AG04450 (cell line): Measurements from ENCODE around the gene EFS. TPM values are rescaled to one million over a fixed set of nuclear protein-coding genes. Genes with fewer than 3 reads are reported as not detected.
A peak's percentile ranks its signal among the peaks of the same experiment; 100 is the strongest.

Experiments
- CTCF ChIA-PET: fragments of 300-600, 350-600 bp; formaldehyde crosslinking; extraction: SDS; loops from one replicate; lab custom pipeline; 2022; ENCODE audit warnings: antibody characterized with exemption, inconsistent platforms; lab: Charles Lee
- POLR2A ChIA-PET: fragments of 350-600 bp; formaldehyde crosslinking; extraction: SDS; loops from one replicate; lab custom pipeline; 2021; ENCODE audit warnings: antibody characterized with exemption, inconsistent platforms; lab: Yijun Ruan, JAX
- DNase-seq: peaks from one replicate; pipeline ENCODE4 v3.0.0-alpha.2; 2011; ENCODE audit warnings: low read depth, low spot score
- H3K27ac ChIP-seq: one replicate; pipeline ENCODE4 v1.5.1; 2012; ENCODE audit warnings: low read depth, low read length, control low read depth
- H3K27me3 ChIP-seq: one replicate; pipeline ENCODE4 v1.6.0; 2012; ENCODE audit warnings: low read length; ENCODE audit not compliant: control insufficient read depth, insufficient read depth
- H3K4me3 ChIP-seq: 2 replicates; pipeline ENCODE4 v1.5.1; 2011; ENCODE audit warnings: mild to moderate bottlenecking, low read depth, low read length, control low read depth
- H3K9me3 ChIP-seq: 2 replicates; pipeline ENCODE4 v1.5.1; 2012; ENCODE audit warnings: low read length; ENCODE audit not compliant: control insufficient read depth, insufficient read depth
- polyA plus RNA-seq: library from polyadenylated mRNA; depleted of rRNA; stranded (reverse); fragments of >200 nt; gene quantifications from 2 replicates; pipeline ENCODE4 v1.2.3, GENCODE V29; 2011
- TF ChIP-seq, protein P1 (sequence below): IDR thresholded peaks from 2 replicates; pipeline ENCODE4 v1.5.1; 2011; ENCODE audit warnings: low read depth, low read length, control low read depth, inconsistent platforms

Gene EFS
- polyA plus RNA-seq, 1 experiment: 5.3 TPM

DNA sequence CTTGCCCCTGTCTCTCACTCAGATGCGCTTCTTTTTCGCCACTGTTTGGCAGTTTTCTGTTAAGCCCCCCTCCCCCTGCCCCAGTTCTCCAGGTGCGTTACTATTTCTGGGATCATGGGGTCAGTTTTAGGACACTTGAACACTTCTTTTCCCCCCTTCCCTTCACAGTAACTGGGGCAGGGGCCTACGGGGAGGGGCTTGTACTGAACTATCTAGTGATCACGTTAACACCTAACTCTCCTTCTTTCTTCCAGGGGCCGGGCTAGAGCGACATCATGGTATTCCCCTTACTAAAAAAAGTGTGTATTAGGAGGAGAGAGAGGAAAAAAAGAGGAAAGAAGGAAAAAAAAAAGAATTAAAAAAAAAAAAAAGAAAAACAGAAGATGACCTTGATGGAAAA, 40.0 kb downstream of the EFS start:
- Histone ChIP-seq H3K27ac (no peak overlapping the region), H3K27me3 (no peaks in the 10 kb centered on the region), H3K4me3 (no peak overlapping the region), H3K9me3 (no peaks in the 10 kb centered on the region)
- CTCF ChIA-PET: interaction anchor here (8.8 kb wide), 1 partner anchor 54 kb away, joined by 138 read pairs; no protein-coding TSS in a partner anchor
- no peak for DNase-seq
- TF ChIP-seq, protein P1, sequence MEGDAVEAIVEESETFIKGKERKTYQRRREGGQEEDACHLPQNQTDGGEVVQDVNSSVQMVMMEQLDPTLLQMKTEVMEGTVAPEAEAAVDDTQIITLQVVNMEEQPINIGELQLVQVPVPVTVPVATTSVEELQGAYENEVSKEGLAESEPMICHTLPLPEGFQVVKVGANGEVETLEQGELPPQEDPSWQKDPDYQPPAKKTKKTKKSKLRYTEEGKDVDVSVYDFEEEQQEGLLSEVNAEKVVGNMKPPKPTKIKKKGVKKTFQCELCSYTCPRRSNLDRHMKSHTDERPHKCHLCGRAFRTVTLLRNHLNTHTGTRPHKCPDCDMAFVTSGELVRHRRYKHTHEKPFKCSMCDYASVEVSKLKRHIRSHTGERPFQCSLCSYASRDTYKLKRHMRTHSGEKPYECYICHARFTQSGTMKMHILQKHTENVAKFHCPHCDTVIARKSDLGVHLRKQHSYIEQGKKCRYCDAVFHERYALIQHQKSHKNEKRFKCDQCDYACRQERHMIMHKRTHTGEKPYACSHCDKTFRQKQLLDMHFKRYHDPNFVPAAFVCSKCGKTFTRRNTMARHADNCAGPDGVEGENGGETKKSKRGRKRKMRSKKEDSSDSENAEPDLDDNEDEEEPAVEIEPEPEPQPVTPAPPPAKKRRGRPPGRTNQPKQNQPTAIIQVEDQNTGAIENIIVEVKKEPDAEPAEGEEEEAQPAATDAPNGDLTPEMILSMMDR: no peak
- POLR2A ChIA-PET: no interaction called here

GRCh38 chr14:23324455-23324846, 40.5 kb downstream of the EFS start:
- POLR2A ChIA-PET: no interaction called here
- H3K27me3 ChIP-seq: no peaks in the 10 kb centered on the region
- H3K9me3 ChIP-seq: no peaks in the 10 kb centered on the region
- DNase-seq: no peak
- TF ChIP-seq, protein P1: no peak
- CTCF ChIA-PET: interaction anchor here (8.8 kb wide), 1 partner anchor 55 kb away, joined by 138 read pairs; no protein-coding TSS in a partner anchor
- no peak overlapping the region for H3K27ac ChIP-seq
- H3K4me3 ChIP-seq: no peak overlapping the region

DNA sequence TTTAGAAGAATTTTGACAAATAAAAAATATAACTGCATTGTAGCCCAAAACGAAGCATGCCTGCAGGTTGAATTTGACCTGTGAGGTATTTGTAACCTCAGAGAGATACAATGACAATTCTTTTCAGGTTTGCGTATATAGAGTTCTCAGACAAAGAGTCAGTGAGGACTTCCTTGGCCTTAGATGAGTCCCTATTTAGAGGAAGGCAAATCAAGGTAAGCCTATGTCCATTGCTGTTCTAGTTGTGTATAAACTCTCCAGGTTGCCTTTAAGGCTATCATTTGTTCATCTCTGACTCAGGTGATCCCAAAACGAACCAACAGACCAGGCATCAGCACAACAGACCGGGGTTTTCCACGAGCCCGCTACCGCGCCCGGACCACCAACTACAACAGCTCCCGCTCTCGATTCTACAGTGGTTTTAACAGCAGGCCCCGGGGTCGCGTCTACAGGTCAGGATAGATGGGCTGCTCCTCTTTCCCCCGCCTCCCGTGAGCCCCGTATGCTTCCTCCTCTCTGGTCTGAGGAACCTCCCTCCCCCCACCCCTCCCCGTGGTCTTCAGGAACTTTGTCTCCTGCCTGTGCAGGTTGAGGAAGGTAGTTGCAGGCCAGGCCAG, 41.0 kb downstream of the EFS start:
- no peak for DNase-seq
- no peak overlapping the region for H3K4me3 ChIP-seq
- CTCF ChIA-PET: interaction anchor here (8.8 kb wide), 1 partner anchor 56 kb away, joined by 138 read pairs; no protein-coding TSS in a partner anchor
- TF ChIP-seq, protein P1: no peak
- POLR2A ChIA-PET: no interaction called here
- no peaks in the 10 kb centered on the region for H3K27me3 ChIP-seq
- H3K27ac ChIP-seq: no peak overlapping the region
- H3K9me3 ChIP-seq: no peaks in the 10 kb centered on the region

- H3K27me3 ChIP-seq: no peaks in the 10 kb centered on the region
- CTCF ChIA-PET: interaction anchor here (0.8 to 8.8 kb wide), 10 partner anchors 22 to 350 kb away, joined by 3 to 138 read pairs (median 3); partner anchors contain the start of gene ACIN1
- no peak for DNase-seq
- no peaks in the 10 kb centered on the region for H3K9me3 ChIP-seq
- H3K27ac ChIP-seq: no peak overlapping the region
- H3K4me3 ChIP-seq: peak overlapping the region; percentile 78
- TF ChIP-seq, protein P1: no peak
- POLR2A ChIA-PET: interaction anchor here (0.7 to 3.2 kb wide), 8 partner anchors 17 to 233 kb away, joined by 3 to 54 read pairs (median 5); partner anchors contain the start of genes BCL2L2, HOMEZ, PPP1R3E and SLC22A17
Observed at GRCh38 chr14:23322568-23323517, 42.1 kb downstream of the EFS start.
